Psoas muscle (tissue), 8 donors: ENCODE measurements around the gene KRTAP10-5. TPM values are rescaled to one million over a fixed set of nuclear protein-coding genes. Genes with fewer than 3 reads are reported as not detected.
"Not testable (repeated sequence)": the region's sequence is repeated elsewhere in the genome, so short reads cannot be mapped to it uniquely, and the experiment has no call there.

Source experiments
- ATAC-seq, 4 donors: fragments of 200-7000 bp; cut with Tn5 transposase; one replicate each; pipeline ENCODE4 v1.9.1; 2020; ENCODE audit warnings: moderate library complexity in 3 of 4, mild to moderate bottlenecking in 2 of 4
- DNase-seq, 2 donors: peaks; one replicate each; pipeline ENCODE4 v3.0.0-alpha.2; 2020
- H3K27ac ChIP-seq: fragments of 200-600 bp; one replicate; pipeline ENCODE4 v1.8.0; 2022
- H3K27me3 ChIP-seq, 3 donors: fragments of 200-600 bp in 1 of 3; one replicate each; pipeline versions ENCODE4 v1.6.1 to v1.8.0; 2013 to 2022; ENCODE audit warnings: low read length in 2 of 3, mild to moderate bottlenecking in 2 of 3, moderate library complexity in 1 of 3; ENCODE audit not compliant: insufficient read depth in 3 of 3
- H3K36me3 ChIP-seq, 2 donors: fragments of 200-600 bp in 1 of 2; one replicate each; pipeline versions ENCODE4 v1.6.1 to v1.8.0; 2013 to 2022; ENCODE audit warnings: low read depth in 1 of 2, mild to moderate bottlenecking in 1 of 2, moderate library complexity in 1 of 2; ENCODE audit not compliant: insufficient read depth in 1 of 2
- H3K4me1 ChIP-seq: fragments of 200-600 bp; one replicate; pipeline ENCODE4 v1.8.0; 2022
- H3K4me3 ChIP-seq: fragments of 200-600 bp; one replicate; pipeline ENCODE4 v1.8.0; 2022; ENCODE audit warnings: mild to moderate bottlenecking
- H3K9me3 ChIP-seq: fragments of 200-600 bp; one replicate; pipeline ENCODE4 v1.8.0; 2022
- CTCF ChIP-seq: fragments of 200-600 bp; IDR thresholded peaks from one replicate; pipeline ENCODE4 v1.8.0; 2022; ENCODE audit warnings: antibody characterized with exemption
- WGBS, 3 donors: extraction: QIAGEN DNeasy Blood & Tissue Kit; methylation state at CpG; one replicate each; pipeline versions ENCODE4 v1.1.6 to v1.1.7; 2013; 5-methylcytosine and 5-hydroxymethylcytosine counted together
- intact Hi-C, 2 donors: fragments of 100-400 bp; cut with DNase I; formaldehyde crosslinking; loops; one replicate each; pipeline versions ENCODE4 v1.11.0 to v1.14.2; 2022
- polyA plus RNA-seq, 3 donors: library from polyadenylated mRNA; stranded (reverse); fragments of 200-250 nt; gene quantifications; one replicate each; pipeline ENCODE4 v1.2.3, GENCODE V29; 2013
- total RNA-seq, 4 donors: library from RNA; stranded (reverse); fragmentation: NEBNext Ultra II Directional in 2 of 4; extraction: Animal tissue kit (Norgen Biotek cat#: 25700) in 2 of 4; gene quantifications; one replicate each; pipeline versions ENCODE4 v1.2.1 to v1.2.4, GENCODE V29; 2021 to 2023
- donor health status: healthy with polysubstance abuse.
- donor health status: DM: no; HTN: no; CAD: no; lungs with moderate emphysema.
- donor health status: Bipolar disorder and iron deficiency.
- donor health status: healthy.
- donor health status: DM: yes; HTN: yes; CAD: no.
- donor health status: DM: no; HTN: no; CAD: no.
- donor health status: DM: no; HTN: no; CAD: no.
- donor health status: DM: yes; HTN: yes; CAD: no.

KRTAP10-5 gene
- total and polyA plus RNA-seq, 7 donors = not detected

- Histone ChIP-seq H3K4me1 (no peaks in the 10 kb centered on the region), H3K9me3 (peaks cover 10% of the 10 kb centered on the region), H3K4me3 (no peak within 1 kb of the TSS), H3K27me3 (peaks cover 0 to 49% (median 8%) of the 10 kb centered on the region in 3 donors), H3K27ac (no peak within 1 kb of the TSS), H3K36me3 (no peaks in the 10 kb centered on the region)
- ATAC-seq = no peak
- TF ChIP-seq CTCF = no peak
- 41 to 49% (median 44%) methylated on average over 5 of the region's 5 CpGs for WGBS, 3 donors
- DNase-seq = no peak
- intact Hi-C loops = no loop called here
Observed at GRCh38 chr21:44558695-44559094, 21.7 kb downstream of the KRTAP10-5 start, which contains the start of gene KRTAP10-3. Gene KRTAP10-3 (minus strand): TSS chr21:44558795. CDS start chr21:44558715, 80 bp downstream.

- intact Hi-C loops, H3K4me1 ChIP-seq, H3K27ac ChIP-seq, H3K36me3 ChIP-seq, ATAC-seq, H3K9me3 ChIP-seq, DNase-seq, H3K4me3 ChIP-seq: not testable (repeated sequence)
- WGBS, 3 donors = 34 to 54% (median 35%) methylated on average over 5 to 10 of the region's 10 CpGs
- H3K27me3 ChIP-seq = peaks cover 0 to 51% (median 8%) of the 10 kb centered on the region in 3 donors
Observed at GRCh38 chr21:44558329-44558675, 22.1 kb downstream of the KRTAP10-5 start.

GRCh38 chr21:44557491-44558328, 22.7 kb downstream of the KRTAP10-5 start:
- H3K9me3 ChIP-seq = peaks cover 4% of the 10 kb centered on the region
- no peak for TF ChIP-seq CTCF
- no peak for ATAC-seq
- intact Hi-C loops = no loop called here
- no peak overlapping the region for H3K27ac ChIP-seq
- 21 to 32% (median 28%) methylated on average over 29 to 30 of the region's 30 CpGs for WGBS, 3 donors
- no peak overlapping the region for H3K4me3 ChIP-seq
- no peaks in the 10 kb centered on the region for H3K4me1 ChIP-seq
- no peak for DNase-seq
- no peaks in the 10 kb centered on the region for H3K36me3 ChIP-seq
- peaks cover 0 to 54% (median 10%) of the 10 kb centered on the region in 3 donors for H3K27me3 ChIP-seq

- 63 to 68% (median 67%) methylated on average over 9 of the region's 9 CpGs for WGBS, 3 donors
- intact Hi-C loops = no loop called here
- H3K27ac ChIP-seq = no peak overlapping the region
- H3K27me3 ChIP-seq = peaks cover 0 to 62% (median 11%) of the 10 kb centered on the region in 3 donors
- TF ChIP-seq CTCF = no peak
- H3K36me3 ChIP-seq = no peaks in the 10 kb centered on the region
- no peaks in the 10 kb centered on the region for H3K4me1 ChIP-seq
- DNase-seq = no peak
- H3K9me3 ChIP-seq = no peaks in the 10 kb centered on the region
- no peak for ATAC-seq
- no peak overlapping the region for H3K4me3 ChIP-seq
Observed at GRCh38 chr21:44556879-44557278, 23.5 kb downstream of the KRTAP10-5 start.

- 69 to 74% (median 72%) methylated on average over 13 of the region's 13 CpGs for WGBS, 3 donors
- no peak overlapping the region for H3K4me3 ChIP-seq
- no peak overlapping the region for H3K27ac ChIP-seq
- intact Hi-C loops = no loop called here
- DNase-seq (no peak), ATAC-seq (no peak)
- no peak for TF ChIP-seq CTCF
- no peaks in the 10 kb centered on the region for H3K4me1 ChIP-seq
- H3K27me3 ChIP-seq = peaks cover 0 to 78% (median 13%) of the 10 kb centered on the region in 3 donors
- no peaks in the 10 kb centered on the region for H3K36me3 ChIP-seq
- no peaks in the 10 kb centered on the region for H3K9me3 ChIP-seq
Observed at GRCh38 chr21:44555200-44555875, 25.1 kb downstream of the KRTAP10-5 start.
